Ovary (tissue), 3 donors: ENCODE data around the gene MDH2.

Experiments used
- EP300 ChIP-seq: sonication (generic); formaldehyde crosslinking; IDR thresholded peaks from one replicate; pipeline ENCODE4 v1.6.1; 2017; ENCODE audit warnings: antibody characterized with exemption
- TF ChIP-seq, protein P1 (sequence below), 3 donors: fragments of 450-650 bp in 2 of 3; fragments of 200-600 bp in 1 of 3; IDR thresholded peaks; one replicate each; pipeline versions ENCODE4 v1.5.1 to v1.8.0; 2016 to 2022; ENCODE audit warnings: antibody characterized with exemption in 3 of 3, mild to moderate bottlenecking in 1 of 3
- donor health status: DM: no; HTN: no; CAD: no.

DNA sequence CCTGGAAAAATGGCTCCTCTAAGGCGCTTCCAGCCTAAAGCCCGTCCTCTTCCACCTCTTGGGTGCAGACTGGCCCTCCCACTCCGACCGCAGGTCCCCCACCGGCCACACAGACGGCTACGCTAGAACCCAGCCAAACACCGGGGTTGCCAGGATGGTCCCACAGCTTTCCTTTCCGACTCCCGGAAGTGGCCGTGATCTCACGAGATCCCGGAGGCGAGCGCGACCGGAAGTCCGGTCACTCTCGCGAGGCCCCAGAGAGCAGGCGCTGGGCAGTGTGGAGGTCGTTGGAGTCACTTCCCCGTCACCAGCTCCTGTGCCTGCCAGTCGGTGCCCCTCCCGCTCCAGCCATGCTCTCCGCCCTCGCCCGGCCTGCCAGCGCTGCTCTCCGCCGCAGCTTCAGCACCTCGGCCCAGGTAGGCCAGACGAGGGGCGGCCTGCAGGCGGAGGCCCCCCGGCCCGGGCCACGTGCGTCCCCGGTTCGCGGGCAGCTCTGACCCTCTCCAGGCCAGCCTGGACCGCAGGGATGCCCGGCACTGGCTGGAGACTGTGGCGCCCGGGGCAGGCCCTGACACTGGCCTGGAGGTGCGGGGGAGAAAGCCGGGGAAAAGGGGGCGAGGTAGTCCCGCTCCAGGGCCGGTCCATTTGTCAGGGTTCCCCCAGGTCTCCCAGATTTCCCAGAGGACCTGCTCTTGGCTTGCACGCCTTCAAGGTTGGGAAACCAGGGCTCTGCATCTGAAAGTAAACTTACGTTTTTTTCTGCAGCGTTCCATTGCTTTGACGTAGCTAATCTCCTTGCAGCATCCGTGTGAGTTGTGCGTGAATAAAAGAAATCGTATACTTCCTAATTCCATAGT is at the start of gene MDH2, which contains the start of gene STYXL1:
- TF ChIP-seq, protein P1, sequence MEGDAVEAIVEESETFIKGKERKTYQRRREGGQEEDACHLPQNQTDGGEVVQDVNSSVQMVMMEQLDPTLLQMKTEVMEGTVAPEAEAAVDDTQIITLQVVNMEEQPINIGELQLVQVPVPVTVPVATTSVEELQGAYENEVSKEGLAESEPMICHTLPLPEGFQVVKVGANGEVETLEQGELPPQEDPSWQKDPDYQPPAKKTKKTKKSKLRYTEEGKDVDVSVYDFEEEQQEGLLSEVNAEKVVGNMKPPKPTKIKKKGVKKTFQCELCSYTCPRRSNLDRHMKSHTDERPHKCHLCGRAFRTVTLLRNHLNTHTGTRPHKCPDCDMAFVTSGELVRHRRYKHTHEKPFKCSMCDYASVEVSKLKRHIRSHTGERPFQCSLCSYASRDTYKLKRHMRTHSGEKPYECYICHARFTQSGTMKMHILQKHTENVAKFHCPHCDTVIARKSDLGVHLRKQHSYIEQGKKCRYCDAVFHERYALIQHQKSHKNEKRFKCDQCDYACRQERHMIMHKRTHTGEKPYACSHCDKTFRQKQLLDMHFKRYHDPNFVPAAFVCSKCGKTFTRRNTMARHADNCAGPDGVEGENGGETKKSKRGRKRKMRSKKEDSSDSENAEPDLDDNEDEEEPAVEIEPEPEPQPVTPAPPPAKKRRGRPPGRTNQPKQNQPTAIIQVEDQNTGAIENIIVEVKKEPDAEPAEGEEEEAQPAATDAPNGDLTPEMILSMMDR (IDR thresholded peaks at IDR 0.05), result peak in 1 of 3 donors; percentile 10
- no peak for TF ChIP-seq EP300
